Lower leg skin (tissue), 3 donors: ENCODE measurements around the gene C5orf47.

Experiments
- CTCF ChIP-seq, 3 donors: fragments of 450-650 bp; IDR thresholded peaks; one replicate each; pipeline ENCODE4 v1.5.1; 2016; ENCODE audit warnings: antibody characterized with exemption in 3 of 3, mild to moderate bottlenecking in 3 of 3, moderate library complexity in 2 of 3
- POLR2A ChIP-seq, 2 donors: fragments of 450-650 bp; IDR thresholded peaks; one replicate each; pipeline ENCODE4 v1.6.1; 2016 to 2017; ENCODE audit warnings: antibody characterized with exemption in 2 of 2, mild to moderate bottlenecking in 1 of 2, moderate library complexity in 1 of 2

- no peak for TF ChIP-seq CTCF (IDR thresholded peaks at IDR 0.05)
- no peak for TF ChIP-seq POLR2A (IDR thresholded peaks at IDR 0.05)
Measured at GRCh38 chr5:173945160-173945559, 43.8 kb upstream of the C5orf47 start.
